ENCODE measurements around the gene KCNN3. TPM values are rescaled to one million over a fixed set of nuclear protein-coding genes. Genes with fewer than 3 reads are reported as not detected.

KCNN3 gene
- total and polyA plus RNA-seq, 2 of the 8 experiments (the other 6 are each of a cell fraction or from before 2014, with no cell fraction given): 2.8 to 3.7 TPM

- H3K36me3 ChIP-seq (ENCODE audit: control insufficient read depth in 2 of 4, insufficient read depth in 4 of 4, low read length in 3 of 4): no peaks in the 10 kb centered on the region
- no peak overlapping the region for H4K91ac ChIP-seq (replicated peaks; ENCODE audit: insufficient read length, low read length)
- H3K23ac ChIP-seq (ENCODE audit: insufficient read length): no peak overlapping the region
- no peak overlapping the region for H3K9ac ChIP-seq (replicated peaks in 1 of 4; ENCODE audit: extremely low read depth in 1 of 4, low read depth in 3 of 4, low read length in 3 of 4)
- no peak overlapping the region for H3K14ac ChIP-seq (ENCODE audit: insufficient read length)
- H3K4me1 ChIP-seq (replicated peaks in 1 of 4; ENCODE audit: control insufficient read depth in 3 of 4, insufficient read depth in 4 of 4, low read length in 3 of 4): peaks cover 3 to 25% (median 7%) of the 10 kb centered on the region in 4 experiments; a peak in 6 of 7 replicates
- no peak overlapping the region for H2BK120ac ChIP-seq (replicated peaks; ENCODE audit: low read depth, low read length)
- H2BK20ac ChIP-seq (ENCODE audit: low read length): no peak overlapping the region
- no peak overlapping the region for H3K4me3 ChIP-seq (ENCODE audit: extremely low read depth in 1 of 4, insufficient read depth in 2 of 4, low read depth in 3 of 4, low read length in 4 of 4)
- DNase-seq (ENCODE audit: low read depth in 1 of 2, low spot score in 2 of 2) (no peak), FAIRE-seq (no peak)
- H2AK5ac ChIP-seq (ENCODE audit: low read depth, low read length): no peak overlapping the region
- 95% methylated on average over 10 of the region's 10 CpGs; no CpG with 5 or more reads in 1 of the 2 experiments for WGBS, 2 experiments (ENCODE audit: extremely low coverage in 1 of 2, insufficient coverage in 1 of 2, insufficient read length in 1 of 2, insufficient replicate concordance in 2 of 2, low coverage in 1 of 2, low lambda C conversion rate in 2 of 2, missing lambda C conversion rate in 1 of 2)
- no peak overlapping the region for H3K4me2 ChIP-seq (ENCODE audit: insufficient read depth in 1 of 2, low read depth in 2 of 2, low read length in 2 of 2)
- no peaks in the 10 kb centered on the region for H3K79me2 ChIP-seq (ENCODE audit: control insufficient read depth in 1 of 2, insufficient read depth in 2 of 2, low read length in 2 of 2)
- no peak overlapping the region for H2BK5ac ChIP-seq (ENCODE audit: low read depth, low read length)
- no peaks in the 10 kb centered on the region for H3K9me3 ChIP-seq (ENCODE audit: insufficient read depth in 2 of 2, low read depth in 1 of 2, low read length in 1 of 2)
- H2AFZ ChIP-seq (ENCODE audit: low read length): no peak overlapping the region
- no peaks in the 10 kb centered on the region for H3K23me2 ChIP-seq (ENCODE audit: low read depth, low read length)
- H4K5ac ChIP-seq (ENCODE audit: insufficient read length, low read depth, low read length): no peak overlapping the region
- no peak overlapping the region for H3K4ac ChIP-seq (replicated peaks; ENCODE audit: insufficient read length, low read depth, low read length)
- no peaks in the 10 kb centered on the region for H3K27me3 ChIP-seq (replicated peaks in 1 of 4; ENCODE audit: control insufficient read depth in 3 of 4, extremely low read depth in 1 of 4, insufficient read depth in 3 of 4, low read length in 3 of 4)
- ChIA-PET POLR2A (ENCODE audit: partially characterized antibody) (no interaction called here), CTCF (ENCODE audit: partially characterized antibody) (interaction anchor here (0.9 to 1.2 kb wide), 3 partner anchors 18 to 36 kb away, joined by 4 to 6 read pairs (median 4); no protein-coding TSS in a partner anchor)
- H2BK15ac ChIP-seq (ENCODE audit: low read length): no peak overlapping the region
- H4K20me1 ChIP-seq (replicated peaks in 1 of 2; ENCODE audit: control insufficient read depth in 1 of 2, insufficient read depth in 2 of 2, low read length in 2 of 2): peaks cover 0 to under 1% of the 10 kb centered on the region in 2 experiments
- H3K27ac ChIP-seq (ENCODE audit: low read depth, low read length): no peak overlapping the region
- no peak overlapping the region for H3K56ac ChIP-seq (replicated peaks; ENCODE audit: insufficient read length, low read depth, low read length)
- no peak overlapping the region for H3K18ac ChIP-seq (ENCODE audit: extremely low read depth, low read length)
- no peak overlapping the region for H4K8ac ChIP-seq (ENCODE audit: extremely low read depth, insufficient read depth, low read length)
- H3K79me1 ChIP-seq (ENCODE audit: low read depth, low read length): no peaks in the 10 kb centered on the region
- H2BK12ac ChIP-seq (ENCODE audit: low read depth, low read length): no peak overlapping the region
- TF ChIP-seq GABPA (IDR thresholded peaks at IDR 0.05; ENCODE audit: borderline replicate concordance, insufficient read depth, low read length): no peak
- TF ChIP-seq EZH2 (IDR thresholded peaks at IDR 0.05; ENCODE audit: low read depth, low read length, severe bottlenecking): no peak
- no peak for TF ChIP-seq CTBP2 (IDR thresholded peaks at IDR 0.05; ENCODE audit: borderline replicate concordance, insufficient read depth, insufficient read length, low read length)
- TF ChIP-seq JUN (IDR thresholded peaks at IDR 0.05; ENCODE audit: low read depth, low read length): no peak
- TF ChIP-seq POLR2AphosphoS5 (IDR thresholded peaks at IDR 0.05; ENCODE audit: low read depth, low read length): no peak
- TF ChIP-seq GTF2F1 (IDR thresholded peaks at IDR 0.05; ENCODE audit: borderline replicate concordance, low read depth, low read length): no peak
- no peak for TF ChIP-seq BCL11A (IDR thresholded peaks at IDR 0.05; ENCODE audit: low read depth in 2 of 2, low read length in 2 of 2)
- no peak for TF ChIP-seq CHD2 (IDR thresholded peaks at IDR 0.05; ENCODE audit: low read length)
- TF ChIP-seq FOSL1 (IDR thresholded peaks at IDR 0.05; ENCODE audit: insufficient read depth, low read depth, low read length): no peak
- no peak for TF ChIP-seq HDAC2 (IDR thresholded peaks at IDR 0.05; ENCODE audit: borderline replicate concordance in 1 of 2, low read depth in 2 of 2, low read length in 2 of 2)
- no peak for TF ChIP-seq BACH1 (IDR thresholded peaks at IDR 0.05; ENCODE audit: low read length)
- no peak for TF ChIP-seq E2F6 (IDR thresholded peaks at IDR 0.05)
- TF ChIP-seq BRCA1 (IDR thresholded peaks at IDR 0.05; ENCODE audit: low read depth, low read length): no peak
- no peak for TF ChIP-seq TAF7 (optimal IDR thresholded peaks at IDR 0.05; ENCODE audit: borderline replicate concordance, low read depth, low read length)
These were observed 25.8 kb downstream of the KCNN3 start for GRCh38 chr1:154844297-154844681.
